ENCODE measurements around the gene SSC5D.
"Not testable (repeated sequence)": the region's sequence is repeated elsewhere in the genome, so short reads cannot be mapped to it uniquely, and the experiment has no call there.

The SSC5D gene

DNA sequence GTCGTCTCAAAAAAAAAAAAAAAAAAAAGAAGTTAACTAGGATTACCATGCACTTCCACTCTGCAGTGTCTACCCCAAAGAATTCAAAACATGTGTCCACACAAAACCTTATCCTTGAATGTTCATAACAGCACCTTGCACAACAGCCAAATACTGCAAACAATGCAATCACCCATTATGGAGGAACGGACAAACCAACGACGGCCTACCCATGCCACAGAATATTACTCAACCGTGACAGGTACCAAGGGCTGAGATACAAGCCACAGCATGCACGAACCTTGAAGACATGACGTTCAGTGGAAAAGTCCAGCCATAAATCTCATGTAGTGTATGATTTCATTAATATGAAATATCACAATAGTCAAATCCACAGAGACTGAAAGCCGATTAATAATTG is 42.2 kb upstream of the SSC5D start:
- no peaks in the 10 kb centered on the region for H3K9me2 ChIP-seq (replicated peaks; ENCODE audit: low read depth, low read length)
- H3K36me3 ChIP-seq (ENCODE audit: insufficient read depth, low read length), result no peaks in the 10 kb centered on the region
- no peak overlapping the region for H3K4me3 ChIP-seq (ENCODE audit: low read length, poor library complexity, severe bottlenecking)
- H3K4me2 ChIP-seq (ENCODE audit: low read depth, low read length, poor library complexity, severe bottlenecking), result no peak overlapping the region
- H3K79me2 ChIP-seq (ENCODE audit: insufficient read depth, low read length), result no peaks in the 10 kb centered on the region
- H3K27me3 ChIP-seq (ENCODE audit: insufficient read depth, low read length, poor library complexity, severe bottlenecking), result no peaks in the 10 kb centered on the region
- TF ChIP-seq, protein P1, sequence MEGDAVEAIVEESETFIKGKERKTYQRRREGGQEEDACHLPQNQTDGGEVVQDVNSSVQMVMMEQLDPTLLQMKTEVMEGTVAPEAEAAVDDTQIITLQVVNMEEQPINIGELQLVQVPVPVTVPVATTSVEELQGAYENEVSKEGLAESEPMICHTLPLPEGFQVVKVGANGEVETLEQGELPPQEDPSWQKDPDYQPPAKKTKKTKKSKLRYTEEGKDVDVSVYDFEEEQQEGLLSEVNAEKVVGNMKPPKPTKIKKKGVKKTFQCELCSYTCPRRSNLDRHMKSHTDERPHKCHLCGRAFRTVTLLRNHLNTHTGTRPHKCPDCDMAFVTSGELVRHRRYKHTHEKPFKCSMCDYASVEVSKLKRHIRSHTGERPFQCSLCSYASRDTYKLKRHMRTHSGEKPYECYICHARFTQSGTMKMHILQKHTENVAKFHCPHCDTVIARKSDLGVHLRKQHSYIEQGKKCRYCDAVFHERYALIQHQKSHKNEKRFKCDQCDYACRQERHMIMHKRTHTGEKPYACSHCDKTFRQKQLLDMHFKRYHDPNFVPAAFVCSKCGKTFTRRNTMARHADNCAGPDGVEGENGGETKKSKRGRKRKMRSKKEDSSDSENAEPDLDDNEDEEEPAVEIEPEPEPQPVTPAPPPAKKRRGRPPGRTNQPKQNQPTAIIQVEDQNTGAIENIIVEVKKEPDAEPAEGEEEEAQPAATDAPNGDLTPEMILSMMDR (conservative IDR thresholded peaks at IDR 0.05; ENCODE audit: low read length), result no peak
- TF ChIP-seq EZH2phosphoT487 (IDR thresholded peaks at IDR 0.05; ENCODE audit: borderline replicate concordance), result no peak
- H2AFZ ChIP-seq (ENCODE audit: low read length), result no peak overlapping the region
- H3K9ac ChIP-seq (ENCODE audit: low read depth, low read length, poor library complexity, severe bottlenecking), result no peak overlapping the region
- no peaks in the 10 kb centered on the region for H3F3A ChIP-seq (ENCODE audit: low read depth)
- H3K9me3 ChIP-seq (ENCODE audit: insufficient read depth, low read depth, low read length), result no peaks in the 10 kb centered on the region
- H4K20me1 ChIP-seq (ENCODE audit: insufficient read depth, low read length, poor library complexity, severe bottlenecking), result no peaks in the 10 kb centered on the region
- no peaks in the 10 kb centered on the region for H3K4me1 ChIP-seq (ENCODE audit: insufficient read depth, low read length, poor library complexity, severe bottlenecking)

DNA sequence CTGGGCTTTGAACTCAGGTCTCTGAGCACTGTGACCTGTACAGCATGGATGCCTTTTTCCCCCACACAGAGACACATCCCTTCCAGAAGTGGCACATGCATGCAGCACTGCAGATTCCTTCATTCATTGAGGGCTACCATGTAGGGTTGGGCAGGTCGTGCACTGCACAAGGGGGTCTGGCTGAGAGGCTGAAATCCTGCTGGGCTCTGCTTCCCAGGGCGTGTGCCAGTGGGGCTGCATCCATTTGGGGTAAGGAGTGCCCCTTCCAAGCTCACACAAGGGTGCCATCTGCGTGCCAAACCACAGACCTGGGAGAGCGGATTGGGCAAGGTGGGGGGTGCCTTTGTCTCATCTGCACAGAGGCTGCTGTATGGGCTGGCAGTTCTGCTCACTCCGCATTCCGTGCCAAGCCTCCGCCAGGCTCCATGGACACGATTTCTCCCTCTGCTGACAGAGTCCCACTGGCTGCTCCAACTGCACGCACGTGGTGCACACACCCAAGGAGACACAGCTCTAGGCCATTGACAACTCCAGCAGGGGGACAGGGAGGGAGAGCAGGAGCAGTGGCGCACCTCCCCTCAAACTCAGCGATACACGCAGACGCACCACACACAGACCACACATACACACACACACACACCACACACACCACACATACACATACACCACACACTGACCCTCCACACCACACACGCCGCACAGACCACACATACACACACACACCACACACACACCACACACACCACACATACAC is 40.6 kb upstream of the SSC5D start:
- TF ChIP-seq EZH2phosphoT487 (IDR thresholded peaks at IDR 0.05; ENCODE audit: borderline replicate concordance), result no peak
- TF ChIP-seq, protein P1 (conservative IDR thresholded peaks at IDR 0.05; ENCODE audit: low read length), result no peak
- Histone ChIP-seq H3K4me3 (ENCODE audit: low read length, poor library complexity, severe bottlenecking) (no peak overlapping the region), H3K9me2 (replicated peaks; ENCODE audit: low read depth, low read length) (no peaks in the 10 kb centered on the region), H4K20me1 (ENCODE audit: insufficient read depth, low read length, poor library complexity, severe bottlenecking) (no peaks in the 10 kb centered on the region), H3K4me2 (ENCODE audit: low read depth, low read length, poor library complexity, severe bottlenecking) (no peak overlapping the region), H3K79me2 (ENCODE audit: insufficient read depth, low read length) (no peaks in the 10 kb centered on the region), H3K9ac (ENCODE audit: low read depth, low read length, poor library complexity, severe bottlenecking) (no peak overlapping the region), H2AFZ (ENCODE audit: low read length) (no peak overlapping the region), H3K36me3 (ENCODE audit: insufficient read depth, low read length) (no peaks in the 10 kb centered on the region), H3K9me3 (ENCODE audit: insufficient read depth, low read depth, low read length) (no peaks in the 10 kb centered on the region), H3F3A (ENCODE audit: low read depth) (no peaks in the 10 kb centered on the region), H3K27me3 (ENCODE audit: insufficient read depth, low read length, poor library complexity, severe bottlenecking) (no peaks in the 10 kb centered on the region), H3K4me1 (ENCODE audit: insufficient read depth, low read length, poor library complexity, severe bottlenecking) (no peaks in the 10 kb centered on the region)

DNA sequence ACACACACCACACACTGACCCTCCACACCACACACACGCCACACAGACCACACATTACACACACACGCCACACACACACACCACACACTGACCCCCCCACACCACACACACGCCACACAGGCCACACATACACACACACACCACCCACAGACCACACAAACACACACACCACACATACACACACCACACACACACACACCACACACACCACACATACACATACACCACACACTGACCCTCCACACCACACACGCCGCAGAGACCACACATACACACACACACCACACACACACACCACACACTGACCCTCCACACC is 40.1 kb upstream of the SSC5D start:
- not testable (repeated sequence) for H3K4me1 ChIP-seq (ENCODE audit: insufficient read depth, low read length, poor library complexity, severe bottlenecking); H3F3A ChIP-seq (ENCODE audit: low read depth); H3K79me2 ChIP-seq (ENCODE audit: insufficient read depth, low read length); H3K9me2 ChIP-seq (replicated peaks; ENCODE audit: low read depth, low read length); H3K36me3 ChIP-seq (ENCODE audit: insufficient read depth, low read length); H3K9ac ChIP-seq (ENCODE audit: low read depth, low read length, poor library complexity, severe bottlenecking); H3K9me3 ChIP-seq (ENCODE audit: insufficient read depth, low read depth, low read length); H3K27me3 ChIP-seq (ENCODE audit: insufficient read depth, low read length, poor library complexity, severe bottlenecking); H3K4me3 ChIP-seq (ENCODE audit: low read length, poor library complexity, severe bottlenecking); H2AFZ ChIP-seq (ENCODE audit: low read length); H3K4me2 ChIP-seq (ENCODE audit: low read depth, low read length, poor library complexity, severe bottlenecking); H4K20me1 ChIP-seq (ENCODE audit: insufficient read depth, low read length, poor library complexity, severe bottlenecking)

DNA sequence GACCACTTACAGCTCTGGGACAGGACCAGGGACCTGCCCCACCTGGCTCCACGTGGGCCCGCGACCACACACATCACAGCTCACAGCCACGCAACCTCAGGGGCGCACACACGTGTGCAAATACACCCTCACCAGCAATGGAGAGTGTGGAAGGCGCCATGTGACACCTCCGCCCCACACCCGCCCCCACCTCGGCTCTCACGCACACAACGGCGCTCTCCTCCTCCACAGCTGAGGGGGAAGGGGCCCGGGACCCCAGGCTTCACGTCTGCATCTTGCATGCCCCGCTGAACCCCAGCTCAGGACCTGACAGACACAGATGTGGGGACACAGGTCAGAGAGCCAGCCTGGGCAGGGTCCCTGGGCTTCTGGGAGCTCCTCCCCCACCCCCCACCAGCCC is 38.8 kb upstream of the SSC5D start:
- H3F3A ChIP-seq (ENCODE audit: low read depth), result no peaks in the 10 kb centered on the region
- no peak overlapping the region for H3K4me3 ChIP-seq (ENCODE audit: low read length, poor library complexity, severe bottlenecking)
- H3K27me3 ChIP-seq (ENCODE audit: insufficient read depth, low read length, poor library complexity, severe bottlenecking), result no peaks in the 10 kb centered on the region
- no peaks in the 10 kb centered on the region for H4K20me1 ChIP-seq (ENCODE audit: insufficient read depth, low read length, poor library complexity, severe bottlenecking)
- TF ChIP-seq, protein P1 (conservative IDR thresholded peaks at IDR 0.05; ENCODE audit: low read length), result no peak
- TF ChIP-seq EZH2phosphoT487 (IDR thresholded peaks at IDR 0.05; ENCODE audit: borderline replicate concordance), result no peak
- no peak overlapping the region for H3K9ac ChIP-seq (ENCODE audit: low read depth, low read length, poor library complexity, severe bottlenecking)
- no peaks in the 10 kb centered on the region for H3K9me3 ChIP-seq (ENCODE audit: insufficient read depth, low read depth, low read length)
- H2AFZ ChIP-seq (ENCODE audit: low read length), result no peak overlapping the region
- no peaks in the 10 kb centered on the region for H3K4me1 ChIP-seq (ENCODE audit: insufficient read depth, low read length, poor library complexity, severe bottlenecking)
- H3K9me2 ChIP-seq (replicated peaks; ENCODE audit: low read depth, low read length), result no peaks in the 10 kb centered on the region
- H3K4me2 ChIP-seq (ENCODE audit: low read depth, low read length, poor library complexity, severe bottlenecking), result no peak overlapping the region
- H3K79me2 ChIP-seq (ENCODE audit: insufficient read depth, low read length), result no peaks in the 10 kb centered on the region
- H3K36me3 ChIP-seq (ENCODE audit: insufficient read depth, low read length), result no peaks in the 10 kb centered on the region

Data from Loucy (cell line).